Vagina (tissue), 2 donors: ENCODE results near the gene NPAS2.
A peak's percentile ranks its signal among the peaks of the same experiment; 100 is the strongest.

Experiments
- CTCF ChIP-seq, 3 experiments: fragments of 450-650 bp in 2 of 3; fragments of 200-600 bp in 1 of 3; sonication (generic) in 1 of 3; IDR thresholded peaks; one replicate each; pipeline ENCODE4 v1.5.1; 2017 to 2019; ENCODE audit warnings: antibody characterized with exemption in 3 of 3, mild to moderate bottlenecking in 2 of 3, moderate library complexity in 2 of 3
- POLR2A ChIP-seq, 2 donors: fragments of 450-650 bp; IDR thresholded peaks; one replicate each; pipeline ENCODE4 v1.6.1; 2017; ENCODE audit warnings: antibody characterized with exemption in 2 of 2, mild to moderate bottlenecking in 2 of 2, moderate library complexity in 2 of 2
- POLR2AphosphoS5 ChIP-seq, 2 donors: sonication (generic); formaldehyde crosslinking; IDR thresholded peaks; one replicate each; pipeline ENCODE4 v1.9.0; 2017; ENCODE audit warnings: antibody characterized with exemption in 2 of 2, mild to moderate bottlenecking in 2 of 2, low read depth in 1 of 2; ENCODE audit not compliant: insufficient read depth in 1 of 2

GRCh38 chr2:100902817-100903405 lies 83.0 kb downstream of the NPAS2 start:
- TF ChIP-seq CTCF (IDR thresholded peaks at IDR 0.05), result peak in 1 of 3 experiments; percentile 20
- peak in 1 of 2 donors; percentile 80 for TF ChIP-seq POLR2AphosphoS5 (IDR thresholded peaks at IDR 0.05; ENCODE audit: insufficient read depth in 1 of 2, low read depth in 1 of 2)
- no peak for TF ChIP-seq POLR2A (IDR thresholded peaks at IDR 0.05)
